Cardiac muscle cell (in vitro differentiated cells and primary cell): ENCODE data around the gene RELL1. TPM values are rescaled to one million over a fixed set of nuclear protein-coding genes. Genes with fewer than 3 reads are reported as not detected.

Experiments
- DNase-seq, 2 donors: peaks; one replicate each; pipeline versions ENCODE4 v3.0.0 to v3.0.0-alpha.2; 2010 to 2017; ENCODE audit warnings: low read depth in 1 of 2, low spot score in 1 of 2
- H3K27ac ChIP-seq: fragments of 200-600 bp; sonication (generic); 2 replicates; pipeline ENCODE4 v1.5.1; 2016
- H3K27me3 ChIP-seq: fragments of 200-600 bp; sonication (generic); 2 replicates; pipeline ENCODE4 v1.6.0; 2016; ENCODE audit warnings: control low read depth
- H3K36me3 ChIP-seq: fragments of 200-600 bp; sonication (generic); 2 replicates; pipeline ENCODE4 v1.5.1; 2016; ENCODE audit warnings: control low read depth
- H3K4me1 ChIP-seq: fragments of 200-600 bp; sonication (generic); 2 replicates; pipeline ENCODE4 v1.8.1; 2017; ENCODE audit warnings: low read depth, mild to moderate bottlenecking, mixed run types
- H3K4me3 ChIP-seq: fragments of 200-600 bp; sonication (generic); 2 replicates; pipeline ENCODE4 v1.5.1; 2016; ENCODE audit warnings: mild to moderate bottlenecking
- H3K9me3 ChIP-seq: fragments of 200-600 bp; sonication (generic); 2 replicates; pipeline ENCODE4 v1.5.1; 2017; ENCODE audit warnings: low read depth, mild to moderate bottlenecking, control low read depth
- CTCF ChIP-seq: IDR thresholded peaks from 2 replicates; pipeline ENCODE4 v1.5.1; 2012; ENCODE audit warnings: low read depth, mild to moderate bottlenecking, low read length
- polyA plus RNA-seq: library from polyadenylated mRNA; unstranded; fragments of >200 nt; fragmentation: Nextera tagmentation; extraction: Ambion mirVana; gene quantifications from 2 replicates; pipeline ENCODE4 v1.2.1, GENCODE V29; 2016
- total RNA-seq: library from RNA; depleted of rRNA; stranded (reverse); fragments of >200 nt; gene quantifications from 2 replicates; pipeline ENCODE4 v1.2.3, GENCODE V29; 2016

The RELL1 gene
- total and polyA plus RNA-seq, 2 experiments from 2014 or later: 4.4 to 22.2 TPM

GRCh38 chr4:37635155-37635554 is 51.0 kb downstream of the RELL1 start:
- Histone ChIP-seq H3K27me3 (no peaks in the 10 kb centered on the region), H3K36me3 (no peaks in the 10 kb centered on the region), H3K27ac (no peak overlapping the region), H3K9me3 (no peaks in the 10 kb centered on the region), H3K4me1 (no peaks in the 10 kb centered on the region), H3K4me3 (no peak overlapping the region)
- DNase-seq: no peak
- TF ChIP-seq CTCF: no peak

GRCh38 chr4:37634180-37634579 is 52.0 kb downstream of the RELL1 start:
- DNase-seq: no peak
- Histone ChIP-seq H3K4me1 (no peaks in the 10 kb centered on the region), H3K27me3 (no peaks in the 10 kb centered on the region), H3K9me3 (no peaks in the 10 kb centered on the region), H3K4me3 (no peak overlapping the region), H3K36me3 (no peaks in the 10 kb centered on the region), H3K27ac (no peak overlapping the region)
- TF ChIP-seq CTCF: no peak

- Histone ChIP-seq H3K9me3 (no peaks in the 10 kb centered on the region), H3K4me3 (no peak overlapping the region), H3K4me1 (no peaks in the 10 kb centered on the region), H3K27ac (no peak overlapping the region), H3K27me3 (no peaks in the 10 kb centered on the region), H3K36me3 (no peaks in the 10 kb centered on the region)
- no peak for TF ChIP-seq CTCF
- DNase-seq: no peak
Measured at GRCh38 chr4:37632836-37633235, 53.3 kb downstream of the RELL1 start.

GRCh38 chr4:37631551-37631950 is 54.6 kb downstream of the RELL1 start:
- no peak for TF ChIP-seq CTCF
- Histone ChIP-seq H3K9me3 (no peaks in the 10 kb centered on the region), H3K36me3 (no peaks in the 10 kb centered on the region), H3K4me1 (no peaks in the 10 kb centered on the region), H3K4me3 (no peak overlapping the region), H3K27me3 (no peaks in the 10 kb centered on the region), H3K27ac (no peak overlapping the region)
- DNase-seq: peak in 1 of 2 donors; percentile 85

- no peak for DNase-seq
- Histone ChIP-seq H3K4me1 (no peaks in the 10 kb centered on the region), H3K27me3 (no peaks in the 10 kb centered on the region), H3K9me3 (no peaks in the 10 kb centered on the region), H3K27ac (no peak overlapping the region), H3K36me3 (no peaks in the 10 kb centered on the region), H3K4me3 (no peak overlapping the region)
- TF ChIP-seq CTCF: no peak
Measured at GRCh38 chr4:37629713-37630112, 56.5 kb downstream of the RELL1 start.
